MM.1S (cell line): ENCODE data around the gene IL10.

ENCODE experiments used
- DNase-seq: peaks from one replicate; pipeline ENCODE4 v3.0.0-alpha.2; 2015
- H2AFZ ChIP-seq: fragments of 300-600 bp; sonication (generic); 2 replicates; pipeline ENCODE4 v1.6.0; 2016; ENCODE audit warnings: antibody characterized with exemption, low read length
- H3F3A ChIP-seq: fragments of 300-600 bp; sonication (generic); 2 replicates; pipeline ENCODE4 v1.6.1; 2016; ENCODE audit warnings: mild to moderate bottlenecking, antibody characterized with exemption, low read length, moderate library complexity, mixed read lengths; ENCODE audit not compliant: insufficient read depth
- H3K27ac ChIP-seq: fragments of 300-600 bp; sonication (generic); 2 replicates; pipeline ENCODE4 v1.5.1; 2016; ENCODE audit warnings: mild to moderate bottlenecking, low read length
- H3K27me3 ChIP-seq: fragments of 300-600 bp; sonication (generic); replicated peaks from 2 replicates; pipeline ENCODE4 v1.6.0; 2016; ENCODE audit warnings: low read length; ENCODE audit not compliant: insufficient read depth
- H3K36me3 ChIP-seq: fragments of 300-600 bp; sonication (generic); replicated peaks from 2 replicates; pipeline ENCODE4 v1.6.1; 2016; ENCODE audit warnings: mild to moderate bottlenecking, low read length, mixed read lengths; ENCODE audit not compliant: insufficient read depth
- H3K4me1 ChIP-seq: fragments of 300-600 bp; sonication (generic); 2 replicates; pipeline ENCODE4 v1.6.1; 2016; ENCODE audit warnings: low read length, mixed read lengths
- H3K4me2 ChIP-seq: fragments of 300-600 bp; sonication (generic); 2 replicates; pipeline ENCODE4 v1.6.0; 2016; ENCODE audit warnings: low read depth, low read length
- H3K4me3 ChIP-seq: fragments of 300-600 bp; sonication (generic); 2 replicates; pipeline ENCODE4 v1.5.1; 2016; ENCODE audit warnings: low read length, mixed read lengths
- H3K79me2 ChIP-seq: fragments of 300-600 bp; sonication (generic); 2 replicates; pipeline ENCODE4 v1.6.1; 2016; ENCODE audit warnings: mixed run types, low read length, mixed read lengths
- H3K9ac ChIP-seq: fragments of 300-600 bp; sonication (generic); 2 replicates; pipeline ENCODE4 v1.6.1; 2016; ENCODE audit warnings: low read length, mixed read lengths
- H3K9me2 ChIP-seq: fragments of 300-600 bp; sonication (generic); replicated peaks from 2 replicates; pipeline ENCODE4 v1.6.1; 2016; ENCODE audit warnings: mild to moderate bottlenecking, low read length, mixed read lengths; ENCODE audit not compliant: insufficient read depth
- H3K9me3 ChIP-seq: fragments of 300-600 bp; sonication (generic); replicated peaks from 2 replicates; pipeline ENCODE4 v1.6.1; 2016; ENCODE audit warnings: mild to moderate bottlenecking, low read length, mixed read lengths; ENCODE audit not compliant: insufficient read depth
- H4K20me1 ChIP-seq: fragments of 300-600 bp; sonication (generic); 2 replicates; pipeline ENCODE4 v1.6.1; 2016; ENCODE audit warnings: mild to moderate bottlenecking, low read length, moderate library complexity, mixed read lengths; ENCODE audit not compliant: insufficient read depth
- CTCF ChIP-seq: fragments of 300-600 bp; sonication (generic); IDR thresholded peaks from 2 replicates; pipeline ENCODE4 v1.5.1; 2016; ENCODE audit warnings: antibody characterized with exemption, low read length, mixed read lengths
- EZH2 ChIP-seq: fragments of 300-600 bp; sonication (generic); optimal IDR thresholded peaks from 2 replicates; pipeline ENCODE3; 2017; ENCODE audit warnings: low read depth, mild to moderate bottlenecking, antibody characterized with exemption, low read length, mixed read lengths
- EZH2phosphoT487 ChIP-seq: fragments of 300-600 bp; sonication (generic); IDR thresholded peaks from 2 replicates; pipeline ENCODE4 v1.6.1; 2018; ENCODE audit warnings: antibody characterized with exemption, low read length

The IL10 gene

GRCh38 chr1:206739411-206740076, 32.8 kb downstream of the IL10 start:
- Histone ChIP-seq H3K4me3 (peak overlapping the region; percentile 14; the same call in 1 of the 2 replicates), H3F3A (peaks cover 28% of the 10 kb centered on the region), H3K9ac (peak overlapping the region; percentile 48), H3K9me3 (no peaks in the 10 kb centered on the region), H3K79me2 (no peaks in the 10 kb centered on the region), H3K27me3 (no peaks in the 10 kb centered on the region), H3K36me3 (no peaks in the 10 kb centered on the region), H3K27ac (peak overlapping the region; percentile 86), H3K9me2 (no peaks in the 10 kb centered on the region), H3K4me2 (peak overlapping the region; percentile 79), H2AFZ (peak overlapping the region; percentile 12; the same call in 1 of the 2 replicates), H3K4me1 (peaks cover 46% of the 10 kb centered on the region), H4K20me1 (no peaks in the 10 kb centered on the region)
- TF ChIP-seq EZH2 (no peak), CTCF (no peak), EZH2phosphoT487 (no peak)
- DNase-seq: peak; percentile 98

- Histone ChIP-seq H3K9me2 (no peaks in the 10 kb centered on the region), H4K20me1 (no peaks in the 10 kb centered on the region), H3K9me3 (no peaks in the 10 kb centered on the region), H3K4me3 (no peak overlapping the region; the same call in 1 of the 2 replicates), H3K27me3 (no peaks in the 10 kb centered on the region), H2AFZ (no peak overlapping the region), H3F3A (peaks cover 28% of the 10 kb centered on the region), H3K9ac (peak overlapping the region; percentile 7; the same call in 1 of the 2 replicates), H3K4me2 (peak overlapping the region; percentile 79), H3K27ac (peak overlapping the region; percentile 86), H3K4me1 (peaks cover 46% of the 10 kb centered on the region), H3K36me3 (no peaks in the 10 kb centered on the region), H3K79me2 (no peaks in the 10 kb centered on the region)
- DNase-seq: peak; percentile 77
- TF ChIP-seq EZH2phosphoT487 (no peak), CTCF (peak; percentile 64), EZH2 (no peak)
These were observed 33.6 kb downstream of the IL10 start for GRCh38 chr1:206738370-206739366.

- H3K4me2 ChIP-seq: no peak overlapping the region
- H3K79me2 ChIP-seq: no peaks in the 10 kb centered on the region
- no peak overlapping the region for H3K4me3 ChIP-seq
- TF ChIP-seq EZH2 (no peak), CTCF (no peak), EZH2phosphoT487 (no peak)
- peak overlapping the region; percentile 2; the same call in 1 of the 2 replicates for H3K27ac ChIP-seq
- no peaks in the 10 kb centered on the region for H3K9me2 ChIP-seq
- H3K27me3 ChIP-seq: no peaks in the 10 kb centered on the region
- H3K4me1 ChIP-seq: peaks cover 46% of the 10 kb centered on the region
- H2AFZ ChIP-seq: no peak overlapping the region
- no peaks in the 10 kb centered on the region for H3K36me3 ChIP-seq
- DNase-seq: peak; percentile 26
- no peaks in the 10 kb centered on the region for H4K20me1 ChIP-seq
- peaks cover 28% of the 10 kb centered on the region for H3F3A ChIP-seq
- H3K9ac ChIP-seq: no peak overlapping the region
- no peaks in the 10 kb centered on the region for H3K9me3 ChIP-seq
These were observed 34.5 kb downstream of the IL10 start for GRCh38 chr1:206737729-206738201.
